Loucy (cell line): ENCODE measurements around the gene TGFB1I1.

Experiments
- H2AFZ ChIP-seq: fragments of 200-600 bp; sonication (generic); 2 replicates; pipeline ENCODE4 v1.6.0; 2016; ENCODE audit warnings: antibody characterized with exemption, mild to moderate bottlenecking, low read length, moderate library complexity
- H3F3A ChIP-seq: fragments of 200-600 bp; 2 replicates; pipeline ENCODE4 v1.6.0; 2016; ENCODE audit warnings: antibody characterized with exemption, low read depth, mild to moderate bottlenecking
- H3K27me3 ChIP-seq: fragments of 200-600 bp; sonication (generic); 2 replicates; pipeline ENCODE4 v1.6.1; 2014; ENCODE audit warnings: low read length, mild to moderate bottlenecking; ENCODE audit not compliant: insufficient read depth, poor library complexity, severe bottlenecking
- H3K36me3 ChIP-seq: fragments of 200-600 bp; sonication (generic); 2 replicates; pipeline ENCODE4 v1.6.1; 2016; ENCODE audit warnings: low read length; ENCODE audit not compliant: insufficient read depth
- H3K4me1 ChIP-seq: fragments of 200-600 bp; sonication (generic); 2 replicates; pipeline ENCODE4 v1.5.1; 2014; ENCODE audit warnings: low read length, mild to moderate bottlenecking; ENCODE audit not compliant: insufficient read depth, poor library complexity, severe bottlenecking
- H3K4me2 ChIP-seq: fragments of 200-600 bp; sonication (generic); 2 replicates; pipeline ENCODE4 v1.6.0; 2014; ENCODE audit warnings: antibody characterized with exemption, low read length, low read depth, mild to moderate bottlenecking; ENCODE audit not compliant: poor library complexity, severe bottlenecking
- H3K4me3 ChIP-seq: fragments of 200-600 bp; sonication (generic); 2 replicates; pipeline ENCODE4 v1.5.1; 2014; ENCODE audit warnings: low read length, mild to moderate bottlenecking, mixed read lengths; ENCODE audit not compliant: poor library complexity, severe bottlenecking
- H3K79me2 ChIP-seq: fragments of 200-600 bp; sonication (generic); 2 replicates; pipeline ENCODE4 v1.6.1; 2014; ENCODE audit warnings: low read length; ENCODE audit not compliant: insufficient read depth
- H3K9ac ChIP-seq: fragments of 200-600 bp; sonication (generic); 2 replicates; pipeline ENCODE4 v1.6.0; 2014; ENCODE audit warnings: mild to moderate bottlenecking, low read depth, low read length, moderate library complexity; ENCODE audit not compliant: poor library complexity, severe bottlenecking
- H3K9me2 ChIP-seq: fragments of 200-600 bp; sonication (generic); replicated peaks from 2 replicates; pipeline ENCODE4 v1.6.1; 2016; ENCODE audit warnings: low read depth, low read length, mixed read lengths
- H3K9me3 ChIP-seq: fragments of 200-600 bp; sonication (generic); 2 replicates; pipeline ENCODE4 v1.6.1; 2014; ENCODE audit warnings: mild to moderate bottlenecking, antibody characterized with exemption, low read length, low read depth; ENCODE audit not compliant: insufficient read depth
- H4K20me1 ChIP-seq: fragments of 200-600 bp; sonication (generic); 2 replicates; pipeline ENCODE4 v1.6.0; 2014; ENCODE audit warnings: antibody characterized with exemption, low read length, mild to moderate bottlenecking; ENCODE audit not compliant: insufficient read depth, poor library complexity, severe bottlenecking
- EZH2phosphoT487 ChIP-seq: fragments of 200-600 bp; IDR thresholded peaks from 2 replicates; pipeline ENCODE4 v1.6.1; 2018; ENCODE audit warnings: antibody characterized with exemption, mild to moderate bottlenecking, moderate library complexity, borderline replicate concordance
- TF ChIP-seq, protein P1 (sequence below): fragments of 200-600 bp; sonication (generic); conservative IDR thresholded peaks from 2 replicates; pipeline ENCODE4 v1.5.1; 2014; ENCODE audit warnings: mild to moderate bottlenecking, antibody characterized with exemption, low read length

TGFB1I1 gene

DNA sequence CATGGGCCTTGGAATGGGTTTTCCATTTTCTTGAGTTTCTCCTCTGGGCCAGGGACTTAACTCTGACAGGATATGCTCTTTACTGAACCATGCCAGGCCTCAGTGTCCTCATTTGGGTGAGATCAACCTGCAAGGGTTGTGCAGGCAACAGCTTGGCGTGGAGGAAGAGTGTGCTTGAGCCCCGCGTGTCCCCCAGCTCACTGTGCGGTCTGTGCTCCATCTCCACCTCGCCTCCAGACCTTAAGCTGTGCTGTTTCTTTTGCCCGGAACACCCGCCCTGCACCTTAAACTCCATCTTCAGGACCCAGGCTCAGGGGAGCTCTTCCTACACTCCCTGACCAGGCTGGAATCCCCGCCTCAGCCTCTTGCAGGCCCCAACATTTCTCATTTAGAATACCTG lies 26.5 kb downstream of the TGFB1I1 start:
- H3K9me3 ChIP-seq = no peaks in the 10 kb centered on the region
- H3F3A ChIP-seq = no peaks in the 10 kb centered on the region
- H3K36me3 ChIP-seq = peaks cover 28% of the 10 kb centered on the region; the same call in 1 of the 2 replicates

DNA sequence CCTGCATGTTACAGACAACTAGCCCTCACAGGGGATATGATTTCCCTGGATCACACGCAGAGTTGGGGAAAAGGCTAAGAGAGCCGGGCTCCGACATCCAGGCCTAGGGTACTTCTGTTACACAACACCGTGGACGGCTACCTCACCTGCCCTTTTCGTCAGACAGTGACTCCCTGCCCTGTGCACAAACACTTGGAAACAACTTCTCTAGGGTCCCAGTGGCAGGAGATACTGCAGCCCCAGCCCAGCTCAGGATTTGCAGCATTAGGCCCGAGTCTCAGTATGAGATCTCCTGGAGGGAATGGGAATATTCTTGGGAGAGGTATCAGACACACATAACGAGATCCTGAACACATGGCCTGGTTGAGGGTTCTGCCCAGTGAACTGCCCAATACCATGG lies 28.0 kb downstream of the TGFB1I1 start:
- Histone ChIP-seq H3K4me2 (no peak overlapping the region), H3K9me3 (no peaks in the 10 kb centered on the region), H3K9ac (no peak overlapping the region), H3K79me2 (peaks cover 6% of the 10 kb centered on the region; the same call in 1 of the 2 replicates), H3K36me3 (peaks cover 22% of the 10 kb centered on the region; the same call in 1 of the 2 replicates), H3K9me2 (no peaks in the 10 kb centered on the region), H3K4me1 (peaks cover 16% of the 10 kb centered on the region), H4K20me1 (no peaks in the 10 kb centered on the region), H3F3A (no peaks in the 10 kb centered on the region), H3K4me3 (no peak overlapping the region), H3K27me3 (no peaks in the 10 kb centered on the region), H2AFZ (no peak overlapping the region)
- no peak for TF ChIP-seq EZH2phosphoT487
- TF ChIP-seq, protein P1, sequence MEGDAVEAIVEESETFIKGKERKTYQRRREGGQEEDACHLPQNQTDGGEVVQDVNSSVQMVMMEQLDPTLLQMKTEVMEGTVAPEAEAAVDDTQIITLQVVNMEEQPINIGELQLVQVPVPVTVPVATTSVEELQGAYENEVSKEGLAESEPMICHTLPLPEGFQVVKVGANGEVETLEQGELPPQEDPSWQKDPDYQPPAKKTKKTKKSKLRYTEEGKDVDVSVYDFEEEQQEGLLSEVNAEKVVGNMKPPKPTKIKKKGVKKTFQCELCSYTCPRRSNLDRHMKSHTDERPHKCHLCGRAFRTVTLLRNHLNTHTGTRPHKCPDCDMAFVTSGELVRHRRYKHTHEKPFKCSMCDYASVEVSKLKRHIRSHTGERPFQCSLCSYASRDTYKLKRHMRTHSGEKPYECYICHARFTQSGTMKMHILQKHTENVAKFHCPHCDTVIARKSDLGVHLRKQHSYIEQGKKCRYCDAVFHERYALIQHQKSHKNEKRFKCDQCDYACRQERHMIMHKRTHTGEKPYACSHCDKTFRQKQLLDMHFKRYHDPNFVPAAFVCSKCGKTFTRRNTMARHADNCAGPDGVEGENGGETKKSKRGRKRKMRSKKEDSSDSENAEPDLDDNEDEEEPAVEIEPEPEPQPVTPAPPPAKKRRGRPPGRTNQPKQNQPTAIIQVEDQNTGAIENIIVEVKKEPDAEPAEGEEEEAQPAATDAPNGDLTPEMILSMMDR = no peak

More for the DNA sequence above, 26.5 kb downstream of the TGFB1I1 start:
- TF ChIP-seq EZH2phosphoT487 = no peak
- TF ChIP-seq, protein P1 = no peak
- H4K20me1 ChIP-seq = no peaks in the 10 kb centered on the region
- H3K9ac ChIP-seq = no peak overlapping the region
- H3K9me2 ChIP-seq = no peaks in the 10 kb centered on the region
- H2AFZ ChIP-seq = no peak overlapping the region
- H3K27me3 ChIP-seq = no peaks in the 10 kb centered on the region
- peaks cover 4% of the 10 kb centered on the region for H3K4me1 ChIP-seq
- H3K4me3 ChIP-seq = no peak overlapping the region
- peaks cover 2% of the 10 kb centered on the region; the same call in 1 of the 2 replicates for H3K79me2 ChIP-seq
- no peak overlapping the region for H3K4me2 ChIP-seq

DNA sequence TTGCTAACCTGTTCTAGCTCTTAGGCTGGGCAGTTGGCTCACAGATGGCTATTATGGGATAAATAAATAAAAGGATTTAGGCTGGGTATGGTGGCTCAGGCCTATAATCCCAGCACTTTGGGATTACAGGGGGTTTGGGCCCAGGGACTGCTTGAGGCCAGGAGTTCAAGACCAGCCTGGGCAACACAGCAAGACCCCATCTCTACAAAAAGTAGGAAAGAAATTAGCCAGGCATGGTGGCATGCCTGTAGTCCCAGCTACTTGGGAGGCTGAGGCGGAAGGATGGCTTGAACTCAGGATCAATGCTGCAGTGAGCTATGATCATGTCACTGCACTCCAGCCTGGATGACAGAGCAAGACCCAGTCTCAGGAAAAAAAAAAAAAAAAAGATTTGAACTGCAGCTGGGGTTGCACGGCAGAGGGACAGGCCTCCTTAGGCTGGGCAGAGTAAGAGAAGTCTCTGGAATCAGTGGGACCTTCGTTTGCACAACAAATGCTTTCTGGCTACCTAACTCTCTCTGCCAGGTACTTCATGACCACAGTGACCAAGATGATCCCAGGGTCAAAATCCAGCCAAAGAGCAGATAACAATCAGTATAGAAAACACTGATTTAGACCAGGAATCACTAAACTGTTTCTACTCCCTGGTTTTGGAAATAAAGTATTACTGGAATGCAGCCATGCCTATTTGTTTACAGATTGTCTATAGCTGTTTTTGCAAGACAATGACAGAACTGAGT lies 29.4 kb downstream of the TGFB1I1 start:
- Histone ChIP-seq H3K4me2 (no peak overlapping the region), H3K9ac (no peak overlapping the region), H3K4me1 (peaks cover 29% of the 10 kb centered on the region), H3K9me2 (no peaks in the 10 kb centered on the region), H3K36me3 (peaks cover 12% of the 10 kb centered on the region; the same call in 1 of the 2 replicates), H2AFZ (no peak overlapping the region), H3K9me3 (no peaks in the 10 kb centered on the region), H3K79me2 (peaks cover 10% of the 10 kb centered on the region), H3K4me3 (no peak overlapping the region), H4K20me1 (no peaks in the 10 kb centered on the region), H3F3A (peaks cover 10% of the 10 kb centered on the region), H3K27me3 (no peaks in the 10 kb centered on the region)
- TF ChIP-seq, protein P1 = no peak
